ENCODE measurements around the gene SVOP.

- no peak for TF ChIP-seq CTCF (IDR thresholded peaks at IDR 0.05)
- TF ChIP-seq ZFX (IDR thresholded peaks at IDR 0.05; ENCODE audit: borderline replicate concordance), result no peak
Measured at GRCh38 chr12:109056891-109057290, 36.0 kb upstream of the SVOP start.
